IMR-90 (cell line): ENCODE measurements around the gene GNMT. TPM values are rescaled to one million over a fixed set of nuclear protein-coding genes. Genes with fewer than 3 reads are reported as not detected.

ENCODE experiments used
- ATAC-seq: fragments of 200-7000 bp; cut with Tn5 transposase; 2 replicates; pipeline ENCODE4 v1.9.1; 2020; ENCODE audit warnings: low read depth, mild to moderate bottlenecking, moderate library complexity
- BruUV-seq: library from RNA; stranded (reverse); fragments of 400-500 nt; replicated peaks from 2 replicates; lab custom pipeline; 2021; lab: Mats Ljungman, UMichigan
- CTCF ChIA-PET: fragments of 300-600 bp; formaldehyde crosslinking; extraction: SDS; loops from one replicate; lab custom pipeline; 2021; ENCODE audit warnings: antibody characterized with exemption; lab: Yijun Ruan, JAX
- POLR2A ChIA-PET: fragments of 300-600 bp; sonication (Branson Sonifier 250); formaldehyde crosslinking; loops from one replicate; lab custom pipeline; 2022; ENCODE audit warnings: antibody characterized with exemption; ENCODE audit not compliant: unreplicated experiment; lab: Charles Lee
- DNase-seq: peaks from one replicate; pipeline ENCODE4 v3.0.0; 2013
- H2AFZ ChIP-seq: replicated peaks from 2 replicates; pipeline ENCODE3; 2013; ENCODE audit warnings: low read length, mild to moderate bottlenecking; ENCODE audit not compliant: poor library complexity
- H2AK5ac ChIP-seq: 2 replicates; pipeline ENCODE4 v1.6.1; 2013; ENCODE audit warnings: low read depth, low read length, inconsistent platforms
- H2AK9ac ChIP-seq: replicated peaks from 2 replicates; pipeline ENCODE3; 2013; ENCODE audit warnings: mild to moderate bottlenecking, low read depth, low read length, moderate library complexity; ENCODE audit not compliant: poor library complexity
- H2BK120ac ChIP-seq: 2 replicates; pipeline ENCODE4 v1.6.1; 2013; ENCODE audit warnings: low read depth, low read length, inconsistent platforms
- H2BK15ac ChIP-seq: 3 replicates; pipeline ENCODE4 v1.6.1; 2013; ENCODE audit warnings: low read depth, low read length, inconsistent platforms
- H2BK20ac ChIP-seq: 2 replicates; pipeline ENCODE4 v1.6.1; 2013; ENCODE audit warnings: low read depth, mild to moderate bottlenecking, inconsistent platforms, low read length, moderate library complexity
- H2BK5ac ChIP-seq: 2 replicates; pipeline ENCODE4 v1.6.1; 2013; ENCODE audit warnings: mild to moderate bottlenecking, low read depth, low read length, inconsistent platforms; ENCODE audit not compliant: poor library complexity, severe bottlenecking
- H3K14ac ChIP-seq: replicated peaks from 2 replicates; pipeline ENCODE4 v1.6.1; 2013; ENCODE audit warnings: low read depth, low read length, inconsistent platforms
- H3K18ac ChIP-seq: 2 replicates; pipeline ENCODE4 v1.6.1; 2013; ENCODE audit warnings: low read depth, low read length, control low read depth
- H3K23ac ChIP-seq: 2 replicates; pipeline ENCODE4 v1.6.1; 2013; ENCODE audit warnings: low read depth, low read length, inconsistent platforms
- H3K27ac ChIP-seq: 2 replicates; pipeline ENCODE4 v1.5.1; 2013; ENCODE audit warnings: mild to moderate bottlenecking, control low read depth, low read length; ENCODE audit not compliant: insufficient read depth
- H3K27me3 ChIP-seq: 2 replicates; pipeline ENCODE4 v1.6.1; 2013; ENCODE audit warnings: low read length; ENCODE audit not compliant: control insufficient read depth, insufficient read depth
- H3K36me3 ChIP-seq: 2 replicates; pipeline ENCODE4 v1.6.1; 2013; ENCODE audit warnings: low read length, mixed read lengths; ENCODE audit not compliant: control insufficient read depth, insufficient read depth
- H3K4ac ChIP-seq: 2 replicates; pipeline ENCODE4 v1.6.1; 2013; ENCODE audit warnings: low read depth, low read length, inconsistent platforms
- H3K4me1 ChIP-seq: 2 replicates; pipeline ENCODE4 v1.6.1; 2013; ENCODE audit warnings: low read length, mixed read lengths; ENCODE audit not compliant: control insufficient read depth, insufficient read depth
- H3K4me2 ChIP-seq: 2 replicates; pipeline ENCODE4 v1.6.1; 2013; ENCODE audit warnings: low read depth, mild to moderate bottlenecking, control low read depth, low read length, moderate library complexity
- H3K4me3 ChIP-seq: 2 replicates; pipeline ENCODE4 v1.5.1; 2013; ENCODE audit warnings: low read depth, mild to moderate bottlenecking, control low read depth, low read length, moderate library complexity; ENCODE audit not compliant: insufficient read depth
- H3K56ac ChIP-seq: 2 replicates; pipeline ENCODE4 v1.6.1; 2013; ENCODE audit warnings: low read length, inconsistent platforms; ENCODE audit not compliant: insufficient read depth; ENCODE audit errors: extremely low read depth
- H3K79me1 ChIP-seq, 2 experiments: 2 replicates each; pipeline ENCODE4 v1.6.1; 2013; ENCODE audit warnings: low read length in 2 of 2, inconsistent platforms in 1 of 2, low read depth in 1 of 2
- H3K9ac ChIP-seq: 2 replicates; pipeline ENCODE4 v1.6.1; 2013; ENCODE audit warnings: low read depth, low read length, control low read depth
- H3K9me1 ChIP-seq: 2 replicates; pipeline ENCODE4 v1.6.1; 2013; ENCODE audit warnings: low read length, inconsistent platforms; ENCODE audit not compliant: insufficient read depth
- H3K9me3 ChIP-seq: 2 replicates; pipeline ENCODE4 v1.6.1; 2013; ENCODE audit warnings: low read length; ENCODE audit not compliant: control insufficient read depth, insufficient read depth
- H4K20me1 ChIP-seq: 2 replicates; pipeline ENCODE4 v1.6.1; 2013; ENCODE audit warnings: low read length, inconsistent platforms; ENCODE audit not compliant: insufficient read depth
- H4K5ac ChIP-seq: 2 replicates; pipeline ENCODE4 v1.6.1; 2013; ENCODE audit warnings: mild to moderate bottlenecking, low read depth, low read length, control low read depth
- H4K8ac ChIP-seq, 2 experiments: 2 replicates each; pipeline ENCODE4 v1.6.1; 2013; ENCODE audit warnings: low read depth in 2 of 2, low read length in 2 of 2, control low read depth in 1 of 2, inconsistent platforms in 1 of 2
- H4K91ac ChIP-seq: 2 replicates; pipeline ENCODE4 v1.6.1; 2013; ENCODE audit warnings: low read depth, low read length, inconsistent platforms; ENCODE audit not compliant: insufficient read depth
- BHLHE40 ChIP-seq: fragments of 150-350 bp; IDR thresholded peaks from 2 replicates; pipeline ENCODE4 v1.6.1; 2016; ENCODE audit warnings: mild to moderate bottlenecking, low read depth, low read length
- CEBPB ChIP-seq: IDR thresholded peaks from 2 replicates; pipeline ENCODE4 v1.6.1; 2012; ENCODE audit warnings: low read depth, low read length, improper control_type of control experiment
- CHD1 ChIP-seq: IDR thresholded peaks from 2 replicates; pipeline ENCODE4 v1.6.1; 2012; ENCODE audit warnings: low read depth, low read length, improper control_type of control experiment
- CTCF ChIP-seq: conservative IDR thresholded peaks from 2 replicates; pipeline ENCODE4 v1.5.1; 2012; ENCODE audit warnings: mild to moderate bottlenecking, low read depth, low read length, improper control_type of control experiment
- FOS ChIP-seq: fragments of 150-350 bp; IDR thresholded peaks from 2 replicates; pipeline ENCODE4 v1.6.1; 2016; ENCODE audit warnings: low read depth, low read length
- MAFK ChIP-seq: IDR thresholded peaks from 2 replicates; pipeline ENCODE4 v1.6.1; 2012; ENCODE audit warnings: low read depth, low read length, improper control_type of control experiment
- MAZ ChIP-seq: IDR thresholded peaks from 2 replicates; pipeline ENCODE4 v1.6.1; 2012; ENCODE audit warnings: low read depth, mild to moderate bottlenecking, low read length, improper control_type of control experiment, moderate library complexity, borderline replicate concordance
- MXI1 ChIP-seq: IDR thresholded peaks from 2 replicates; pipeline ENCODE4 v1.6.1; 2012; ENCODE audit warnings: low read depth, mild to moderate bottlenecking, low read length, moderate library complexity, borderline replicate concordance
- NFE2L2 ChIP-seq: fragments of 150-350 bp; IDR thresholded peaks from 2 replicates; pipeline ENCODE4 v1.6.1; 2016; ENCODE audit warnings: low read depth, mild to moderate bottlenecking, low read length
- POLR2A ChIP-seq: IDR thresholded peaks from 2 replicates; pipeline ENCODE4 v1.6.1; 2012; ENCODE audit warnings: mild to moderate bottlenecking, low read depth, low read length
- RAD21 ChIP-seq: IDR thresholded peaks from 2 replicates; pipeline ENCODE4 v1.6.1; 2012; ENCODE audit warnings: low read length, improper control_type of control experiment
- RCOR1 ChIP-seq: IDR thresholded peaks from 2 replicates; pipeline ENCODE4 v1.6.1; 2012; ENCODE audit warnings: mild to moderate bottlenecking, low read length, improper control_type of control experiment; ENCODE audit not compliant: insufficient replicate concordance
- SMC3 ChIP-seq: fragments of 150-350 bp; IDR thresholded peaks from 2 replicates; pipeline ENCODE4 v1.6.1; 2016; ENCODE audit warnings: low read depth, mild to moderate bottlenecking, antibody characterized with exemption, low read length, moderate library complexity
- WGBS, 2 experiments: methylation state at CpG; one replicate each; pipeline versions ENCODE4 v1.1.5 to v1.1.7; 2013; ENCODE audit warnings: missing lambda C conversion rate in 2 of 2; ENCODE audit not compliant: insufficient read length in 1 of 2; ENCODE audit errors: extremely low coverage in 2 of 2; 5-methylcytosine and 5-hydroxymethylcytosine counted together
- dilution Hi-C: fragments of 300-500 bp; cut with HindIII; formaldehyde crosslinking; loops from one replicate; pipeline ENCODE4 v1.14.3; 2018; ENCODE audit warnings: low sequenced_read_pairs; ENCODE audit not compliant: unreplicated experiment
- in situ Hi-C: fragments of 300-500 bp; cut with MboI; formaldehyde crosslinking; loops from 3 replicates; pipeline ENCODE4 v1.14.3; 2019; ENCODE audit warnings: low sequenced_read_pairs, inconsistent platforms, mixed read lengths
- intact Hi-C: fragments of 100-400 bp; cut with micrococcal nuclease; formaldehyde crosslinking; loops from 2 replicates; pipeline ENCODE4 v1.10.0; 2022
- polyA plus RNA-seq, 3 experiments: library from polyadenylated mRNA; depleted of rRNA; stranded (reverse); fragments of >200 nt; gene quantifications; 2 replicates each; pipeline ENCODE4 v1.2.3, GENCODE V29; 2012; ENCODE audit warnings: low replicate concordance in 1 of 3
- total RNA-seq: library from RNA; depleted of rRNA; stranded (reverse); fragments of >200 nt; gene quantifications from 2 replicates; pipeline ENCODE4 v1.2.3, GENCODE V29; 2012
- TF ChIP-seq, protein P1 (sequence below): fragments of 150-350 bp; IDR thresholded peaks from 2 replicates; pipeline ENCODE4 v1.6.1; 2016; ENCODE audit warnings: low read depth, mild to moderate bottlenecking, low read length, moderate library complexity, borderline replicate concordance

Gene GNMT
- total and polyA plus RNA-seq, 2 of the 4 experiments (the other 2 are of a cell fraction): 0.36 TPM; not detected in 1

DNA sequence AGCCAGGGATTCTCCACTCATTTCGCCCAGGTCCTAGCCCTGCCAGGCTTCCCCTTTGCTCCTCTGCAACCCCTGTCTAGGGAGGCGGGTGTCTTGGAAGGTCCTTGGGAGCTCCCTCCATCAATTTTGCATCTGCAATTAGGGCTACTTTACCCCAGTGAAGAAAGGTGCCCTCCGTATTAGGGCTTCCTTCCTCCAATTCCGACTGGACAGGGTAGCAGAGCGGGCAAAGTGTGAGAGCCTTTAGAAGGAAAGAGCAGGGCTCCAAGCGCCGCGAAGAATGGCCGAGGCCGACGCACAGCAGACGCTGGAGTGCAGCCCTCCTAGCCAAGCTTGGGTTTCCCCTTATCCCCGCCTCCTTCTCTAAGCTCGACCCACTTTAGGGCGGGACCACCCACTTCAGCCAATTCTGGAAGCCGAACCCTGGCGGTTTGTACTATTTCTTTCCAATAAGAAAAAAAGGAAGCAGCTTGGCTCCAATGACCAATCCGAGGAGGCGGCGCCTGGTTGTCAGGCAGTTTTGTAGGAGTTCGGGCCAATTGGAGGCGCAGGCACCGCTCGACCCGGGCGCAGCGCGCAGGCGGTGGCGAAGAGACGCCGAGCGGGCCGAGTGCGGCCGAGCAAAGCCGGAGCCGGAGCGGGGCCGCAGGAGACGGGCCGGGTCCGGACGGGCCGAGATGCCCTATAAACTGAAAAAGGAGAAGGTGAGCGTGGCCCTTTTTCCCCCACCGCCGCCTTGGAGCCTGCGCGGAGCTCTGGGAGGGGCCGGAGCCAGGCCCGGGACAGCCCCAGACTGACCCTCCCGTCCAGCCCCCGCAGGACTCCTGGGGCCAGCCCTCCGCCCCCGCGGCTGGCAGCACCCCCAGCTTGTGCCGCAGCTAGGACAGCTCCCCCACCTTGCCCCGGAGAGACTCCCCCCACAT is 23.7 kb downstream of the GNMT start, which contains the start of gene PPP2R5D:
PPP2R5D (plus strand) TSS at position 570 of the 923 bp plus-strand sequence; CDS start at position 678, 108 bp downstream.
- Histone ChIP-seq H4K20me1 (peaks cover 30% of the 10 kb centered on the region), H2BK15ac (no peak within 1 kb of the TSS; the same call in 2 of the 3 replicates), H4K91ac (peak within 1 kb of the TSS; percentile 83), H2AK5ac (peak within 1 kb of the TSS; percentile 72), H3K27ac (peak within 1 kb of the TSS; percentile 85), H3K4me3 (peak within 1 kb of the TSS; percentile 73), H3K27me3 (no peaks in the 10 kb centered on the region), H3K4ac (peak within 1 kb of the TSS; percentile 88), H4K8ac (peak within 1 kb of the TSS; percentile 36 to 87; a peak in 3 of 4 replicates), H3K23ac (peak within 1 kb of the TSS; percentile 95), H3K9ac (peak within 1 kb of the TSS; percentile 83), H2BK20ac (no peak within 1 kb of the TSS), H3K14ac (peak within 1 kb of the TSS; percentile 95), H3K18ac (peak within 1 kb of the TSS; percentile 58), H3K9me3 (no peaks in the 10 kb centered on the region), H2BK120ac (peak within 1 kb of the TSS; percentile 68), H3K9me1 (peaks cover 31% of the 10 kb centered on the region), H2AFZ (peak within 1 kb of the TSS; percentile 96), H2AK9ac (peak within 1 kb of the TSS; percentile 90), H2BK5ac (peak within 1 kb of the TSS; percentile 91), H3K36me3 (peaks cover 5% of the 10 kb centered on the region), H3K56ac (peak within 1 kb of the TSS; percentile 82), H3K4me1 (peaks cover 8% of the 10 kb centered on the region), H3K4me2 (peak within 1 kb of the TSS; percentile 90), H3K79me1 (peaks cover 30 to 55% of the 10 kb centered on the region in 2 experiments), H4K5ac (peak within 1 kb of the TSS; percentile 59; the same call in 1 of the 2 replicates)
- ATAC-seq: peak; percentile 94
- POLR2A ChIA-PET: interaction anchor here (0.5 to 1.0 kb wide), 4 partner anchors 14 to 202 kb away, joined by 3 to 4 read pairs (median 3); partner anchors contain the start of genes BICRAL, CNPY3 and SRF
- CTCF ChIA-PET: interaction anchor here (0.6 kb wide), 2 partner anchors 12 to 213 kb away, joined by 3 to 4 read pairs; no protein-coding TSS in a partner anchor
- dilution Hi-C loops (no loop called here), in situ Hi-C loops (no loop called here), intact Hi-C loops (no loop called here)
- WGBS, 2 experiments: 0% methylated on average over 13 of the region's 59 CpGs; no CpG with 5 or more reads in 1 of the 2 experiments
- peak; percentile 99 for DNase-seq
- BruUV-seq: no TSS peak
- no peak for TF ChIP-seq SMC3
- TF ChIP-seq NFE2L2: no peak
- TF ChIP-seq, protein P1, sequence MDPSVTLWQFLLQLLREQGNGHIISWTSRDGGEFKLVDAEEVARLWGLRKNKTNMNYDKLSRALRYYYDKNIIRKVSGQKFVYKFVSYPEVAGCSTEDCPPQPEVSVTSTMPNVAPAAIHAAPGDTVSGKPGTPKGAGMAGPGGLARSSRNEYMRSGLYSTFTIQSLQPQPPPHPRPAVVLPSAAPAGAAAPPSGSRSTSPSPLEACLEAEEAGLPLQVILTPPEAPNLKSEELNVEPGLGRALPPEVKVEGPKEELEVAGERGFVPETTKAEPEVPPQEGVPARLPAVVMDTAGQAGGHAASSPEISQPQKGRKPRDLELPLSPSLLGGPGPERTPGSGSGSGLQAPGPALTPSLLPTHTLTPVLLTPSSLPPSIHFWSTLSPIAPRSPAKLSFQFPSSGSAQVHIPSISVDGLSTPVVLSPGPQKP: no peak
- peak; percentile 80 for TF ChIP-seq POLR2A
- TF ChIP-seq MAZ: peak; percentile 31; the same call in 1 of the 2 replicates
- no peak for TF ChIP-seq MAFK
- no peak for TF ChIP-seq CEBPB
- TF ChIP-seq BHLHE40: 0 out of 2 replicates have a peak, but pooled peaks have one; percentile 11
- TF ChIP-seq FOS: no peak
- TF ChIP-seq CHD1: no peak
- TF ChIP-seq CTCF: no peak
- TF ChIP-seq RAD21: no peak
- TF ChIP-seq MXI1: no peak
- no peak for TF ChIP-seq RCOR1
